BE2C (cell line): Measurements from ENCODE around the gene GGT5.

Experiments used
- DNase-seq: peaks from one replicate; pipeline ENCODE4 v3.0.0-alpha.2; 2020
- H3K27me3 ChIP-seq: fragments of 250-450 bp; sonication (Bioruptor Pico); 2 replicates; pipeline ENCODE4 v1.5.1; 2020; ENCODE audit warnings: mild to moderate bottlenecking
- H3K36me3 ChIP-seq: fragments of 250-450 bp; sonication (Bioruptor Pico); 2 replicates; pipeline ENCODE4 v1.5.1; 2020; ENCODE audit warnings: mild to moderate bottlenecking
- H3K4me1 ChIP-seq: fragments of 250-450 bp; sonication (Bioruptor Pico); 2 replicates; pipeline ENCODE4 v1.5.1; 2020
- H3K4me3 ChIP-seq: 2 replicates; pipeline ENCODE4 v1.5.1; 2011; ENCODE audit warnings: low read depth, low read length
- H3K9me3 ChIP-seq: fragments of 250-450 bp; sonication (Bioruptor Pico); 2 replicates; pipeline ENCODE4 v1.5.1; 2020
- CTCF ChIP-seq: IDR thresholded peaks from 2 replicates; pipeline ENCODE4 v1.5.1; 2012; ENCODE audit warnings: mild to moderate bottlenecking, low read depth, low read length

GGT5 gene

GRCh38 chr22:24190596-24191208 is 54.2 kb downstream of the GGT5 start:
- TF ChIP-seq CTCF = no peak
- Histone ChIP-seq H3K9me3 (no peaks in the 10 kb centered on the region), H3K36me3 (no peaks in the 10 kb centered on the region), H3K27me3 (no peaks in the 10 kb centered on the region), H3K4me1 (no peaks in the 10 kb centered on the region), H3K4me3 (no peak overlapping the region)
- peak; percentile 7 for DNase-seq

GRCh38 chr22:24190159-24190540 is 54.7 kb downstream of the GGT5 start:
- H3K27me3 ChIP-seq = no peaks in the 10 kb centered on the region
- no peak for TF ChIP-seq CTCF
- no peak for DNase-seq
- no peaks in the 10 kb centered on the region for H3K9me3 ChIP-seq
- no peak overlapping the region for H3K4me3 ChIP-seq
- H3K36me3 ChIP-seq = no peaks in the 10 kb centered on the region
- no peaks in the 10 kb centered on the region for H3K4me1 ChIP-seq

GRCh38 chr22:24189249-24190158 is 55.4 kb downstream of the GGT5 start:
- no peak overlapping the region for H3K4me3 ChIP-seq
- no peaks in the 10 kb centered on the region for H3K9me3 ChIP-seq
- DNase-seq = peak; percentile 78
- no peaks in the 10 kb centered on the region for H3K27me3 ChIP-seq
- peak; percentile 89 for TF ChIP-seq CTCF
- H3K36me3 ChIP-seq = no peaks in the 10 kb centered on the region
- H3K4me1 ChIP-seq = no peaks in the 10 kb centered on the region

GRCh38 chr22:24188705-24189248 is 56.1 kb downstream of the GGT5 start:
- Histone ChIP-seq H3K27me3 (no peaks in the 10 kb centered on the region), H3K36me3 (no peaks in the 10 kb centered on the region), H3K4me3 (no peak overlapping the region), H3K4me1 (no peaks in the 10 kb centered on the region), H3K9me3 (no peaks in the 10 kb centered on the region)
- TF ChIP-seq CTCF = no peak
- no peak for DNase-seq

- H3K9me3 ChIP-seq = no peaks in the 10 kb centered on the region
- no peak overlapping the region for H3K4me3 ChIP-seq
- H3K27me3 ChIP-seq = no peaks in the 10 kb centered on the region
- H3K36me3 ChIP-seq = no peaks in the 10 kb centered on the region
- no peak for DNase-seq
- no peaks in the 10 kb centered on the region; the same call in 1 of the 2 replicates for H3K4me1 ChIP-seq
- no peak for TF ChIP-seq CTCF
Measured at GRCh38 chr22:24187731-24188644, 56.9 kb downstream of the GGT5 start.
